GM12878 (cell line): ENCODE data around the gene ESYT2. TPM values are rescaled to one million over a fixed set of nuclear protein-coding genes. Genes with fewer than 3 reads are reported as not detected.

ENCODE experiments used
- ATAC-seq: fragments of 200-7000 bp; cut with Tn5 transposase; 3 replicates; pipeline ENCODE4 v1.9.1; 2020; ENCODE audit warnings: mild to moderate bottlenecking, moderate library complexity
- BruUV-seq: library from RNA; stranded (reverse); fragments of 400-500 nt; replicated peaks from 2 replicates; lab custom pipeline; 2021; lab: Mats Ljungman, UMichigan
- CTCF ChIA-PET: fragments of 300-600 bp; sonication (Branson Sonifier 250); formaldehyde crosslinking; extraction: SDS; loops from one replicate; lab custom pipeline; 2021; ENCODE audit warnings: inconsistent platforms; lab: Yijun Ruan, JAX
- POLR2A ChIA-PET: fragments of 350-600 bp; formaldehyde crosslinking; extraction: SDS; loops from one replicate; lab custom pipeline; 2021; ENCODE audit warnings: inconsistent platforms; lab: Charles Lee
- RAD21 ChIA-PET: fragments of 300-600 bp; sonication (Branson Sonifier 250); formaldehyde crosslinking; loops from one replicate; lab custom pipeline; 2023; ENCODE audit warnings: antibody characterized with exemption; ENCODE audit not compliant: unreplicated experiment; lab: Charles Lee
- SMC1A ChIA-PET: fragments of 300-600 bp; sonication (Branson Sonifier 250); formaldehyde crosslinking; loops from one replicate; lab custom pipeline; 2023; ENCODE audit not compliant: unreplicated experiment, uncharacterized antibody; lab: Charles Lee
- DNase-seq: peaks from one replicate; pipeline ENCODE4 v3.0.0-alpha.2; 2011; ENCODE audit warnings: low read depth, low spot score
- FAIRE-seq: peaks from 3 replicates; lab custom pipeline; 2011; peaks lifted over from hg19 to GRCh38; lab: Jason Lieb, UNC
- H2AFZ ChIP-seq: 2 replicates; pipeline ENCODE4 v1.6.0; 2011; ENCODE audit warnings: low read depth, low read length, control low read depth; ENCODE audit not compliant: control insufficient read depth
- H3K27ac ChIP-seq: 2 replicates; pipeline ENCODE4 v1.5.1; 2011; ENCODE audit warnings: control low read depth; ENCODE audit not compliant: control insufficient read depth, insufficient read depth
- H3K27me3 ChIP-seq, 2 experiments: replicated peaks in 1 of 2; 2 replicates each; pipeline versions ENCODE4 v1.6.0 to v1.6.1; 2011; ENCODE audit warnings: low read length in 1 of 2; ENCODE audit not compliant: control insufficient read depth in 2 of 2, insufficient read depth in 2 of 2
- H3K36me3 ChIP-seq, 2 experiments: 2 replicates each; pipeline ENCODE4 v1.5.1; 2011; ENCODE audit warnings: low read length in 1 of 2; ENCODE audit not compliant: control insufficient read depth in 2 of 2, insufficient read depth in 2 of 2
- H3K4me1 ChIP-seq: 2 replicates; pipeline ENCODE4 v1.6.1; 2011; ENCODE audit warnings: mild to moderate bottlenecking, low read length, moderate library complexity, mixed read lengths; ENCODE audit not compliant: control insufficient read depth, insufficient read depth
- H3K4me2 ChIP-seq: 2 replicates; pipeline ENCODE4 v1.6.0; 2011; ENCODE audit warnings: control low read depth; ENCODE audit not compliant: control insufficient read depth, insufficient read depth
- H3K4me3 ChIP-seq: fragments of 200-600 bp; sonication (generic); 2 replicates; pipeline ENCODE4 v1.5.1; 2016
- H3K79me2 ChIP-seq: 2 replicates; pipeline ENCODE4 v1.6.0; 2011; ENCODE audit warnings: low read length; ENCODE audit not compliant: control insufficient read depth, insufficient read depth
- H3K9ac ChIP-seq: 2 replicates; pipeline ENCODE4 v1.8.0; 2011; ENCODE audit warnings: low read length, control low read depth, mixed read lengths; ENCODE audit not compliant: control insufficient read depth, insufficient read depth
- H3K9me3 ChIP-seq: replicated peaks from 3 replicates; pipeline ENCODE4 v1.5.1; 2011; ENCODE audit warnings: mild to moderate bottlenecking, low read length; ENCODE audit not compliant: control insufficient read depth, insufficient read depth
- H4K20me1 ChIP-seq: 2 replicates; pipeline ENCODE4 v1.6.0; 2011; ENCODE audit not compliant: control insufficient read depth, insufficient read depth
- BHLHE40 ChIP-seq, 2 experiments: fragments of 450-650 bp in 1 of 2; IDR thresholded peaks; 2 replicates each; pipeline ENCODE4 v1.6.1; 2011 to 2017; ENCODE audit warnings: low read depth in 2 of 2, borderline replicate concordance in 1 of 2, improper control_type of control experiment in 1 of 2, low read length in 1 of 2, mild to moderate bottlenecking in 1 of 2
- CBFB ChIP-seq: IDR thresholded peaks from 2 replicates; pipeline ENCODE4 v1.6.1; 2016; ENCODE audit warnings: antibody characterized with exemption, low read depth
- IKZF1 ChIP-seq: fragments of 450-650 bp; conservative IDR thresholded peaks from 2 replicates; pipeline ENCODE4 v1.6.1; 2017; ENCODE audit warnings: antibody characterized with exemption, mild to moderate bottlenecking
- KLF5 ChIP-seq: fragments of 450-650 bp; IDR thresholded peaks from 2 replicates; pipeline ENCODE4 v1.6.1; 2014; ENCODE audit warnings: mild to moderate bottlenecking; ENCODE audit not compliant: partially characterized antibody
- MYB ChIP-seq: fragments of 150-350 bp; IDR thresholded peaks from 2 replicates; pipeline ENCODE4 v1.6.1; 2014; ENCODE audit warnings: mild to moderate bottlenecking, low read depth, low read length, borderline replicate concordance
- NFXL1 ChIP-seq: fragments of 450-650 bp; IDR thresholded peaks from 2 replicates; pipeline ENCODE4 v1.6.1; 2017; ENCODE audit warnings: antibody characterized with exemption, mild to moderate bottlenecking, borderline replicate concordance
- NFYB ChIP-seq: IDR thresholded peaks from 2 replicates; pipeline ENCODE4 v1.6.1; 2011; ENCODE audit warnings: low read depth, mild to moderate bottlenecking, low read length, improper control_type of control experiment, moderate library complexity; ENCODE audit not compliant: insufficient read depth
- PAX5 ChIP-seq: IDR thresholded peaks from 2 replicates; pipeline ENCODE4 v1.6.1; 2011; ENCODE audit warnings: low read depth, low read length, borderline replicate concordance
- RB1 ChIP-seq: fragments of 450-650 bp; formaldehyde crosslinking; IDR thresholded peaks from 2 replicates; pipeline ENCODE4 v1.6.1; 2017; ENCODE audit warnings: mild to moderate bottlenecking, borderline replicate concordance
- SMAD5 ChIP-seq: IDR thresholded peaks from 2 replicates; pipeline ENCODE4 v1.6.1; 2016; ENCODE audit warnings: antibody characterized with exemption, low read depth
- TCF7 ChIP-seq: IDR thresholded peaks from 2 replicates; pipeline ENCODE4 v1.6.1; 2014; ENCODE audit warnings: antibody characterized with exemption, borderline replicate concordance
- ZBTB40 ChIP-seq: fragments of 450-650 bp; IDR thresholded peaks from 2 replicates; pipeline ENCODE4 v1.6.1; 2016; ENCODE audit warnings: mild to moderate bottlenecking, moderate library complexity, borderline replicate concordance
- ZNF592 ChIP-seq: fragments of 450-650 bp; IDR thresholded peaks from 2 replicates; pipeline ENCODE4 v1.6.1; 2017; ENCODE audit warnings: mild to moderate bottlenecking, moderate library complexity
- WGBS: methylation state at CpG from one replicate; pipeline ENCODE4 v1.1.6; 2016; ENCODE audit warnings: low lambda C conversion rate; ENCODE audit not compliant: insufficient replicate concordance, insufficient coverage; ENCODE audit errors: missing lambda C conversion rate; 5-methylcytosine and 5-hydroxymethylcytosine counted together
- in situ Hi-C: fragments of 300-500 bp; cut with MboI; formaldehyde crosslinking; loops from 9 replicates; pipeline ENCODE4 v1.14.3; 2018; ENCODE audit warnings: mixed read lengths
- intact Hi-C: fragments of 100-400 bp; cut with micrococcal nuclease; formaldehyde crosslinking; loops from one replicate; pipeline ENCODE4 v1.14.2; 2022; ENCODE audit not compliant: unreplicated experiment
- polyA plus RNA-seq, 11 experiments: library from polyadenylated mRNA; depleted of rRNA in 4 of 11; unstranded in 6 of 11; stranded (reverse) in 5 of 11; fragments of >200 nt; fragmentation: Nextera tagmentation in 4 of 11; fragmentation: Illumina TruSeq in 1 of 11; extraction: Ambion mirVana in 4 of 11; extraction: Trizol in 1 of 11; gene quantifications; 1 replicate in 1 of 11; 2 replicates in 10 of 11; pipeline versions ENCODE4 v1.2.1 to v1.2.3, GENCODE V29; 2011 to 2016; ENCODE audit warnings: inconsistent platforms in 2 of 11, missing spikeins in 2 of 11, low read depth in 1 of 11
- total RNA-seq, 4 experiments: library from RNA; depleted of rRNA in 3 of 4; stranded (reverse); fragments of >200 nt in 3 of 4; fragmentation: Illumina TruSeq in 1 of 4; extraction: Trizol in 1 of 4; gene quantifications; 2 replicates each; pipeline versions ENCODE4 v1.2.1 to v1.2.3, GENCODE V29; 2013 to 2021

Gene ESYT2
- total and polyA plus RNA-seq, 10 of the 15 experiments (the other 5 are each of a cell fraction or from before 2014, with no cell fraction given), result 1.9 to 44.6 (median 21.4) TPM

- no peak overlapping the region for H3K27ac ChIP-seq
- ChIA-PET POLR2A (no interaction called here), CTCF (no interaction called here), SMC1A (interaction anchor here (1.2 kb wide), 1 partner anchor 92 kb away, joined by 4 read pairs; no protein-coding TSS in a partner anchor), RAD21 (no interaction called here)
- in situ Hi-C loops, result no loop called here
- no peak for DNase-seq
- no peaks in the 10 kb centered on the region for H3K4me1 ChIP-seq
- TF ChIP-seq RB1 (no peak), NFYB (no peak), BHLHE40 (IDR thresholded peaks at IDR 0.05; ENCODE audit: borderline replicate concordance in 1 of 2, low read depth in 2 of 2, low read length in 1 of 2) (no peak), ZBTB40 (no peak), ZNF592 (no peak), PAX5 (no peak), TCF7 (no peak), CBFB (no peak), SMAD5 (no peak), KLF5 (no peak), IKZF1 (no peak), NFXL1 (no peak), MYB (no peak)
- H3K9me3 ChIP-seq, result no peaks in the 10 kb centered on the region
- no peak for ATAC-seq
- H3K4me2 ChIP-seq, result no peak overlapping the region
- 98% methylated on average over 6 of the region's 6 CpGs for WGBS
- H3K36me3 ChIP-seq, result peaks cover 2 to 19% of the 10 kb centered on the region in 2 experiments
- H3K4me3 ChIP-seq, result no peak overlapping the region
- intact Hi-C loops, result no loop called here
- BruUV-seq, result no TSS peak
- no peaks in the 10 kb centered on the region for H4K20me1 ChIP-seq
- H3K27me3 ChIP-seq, result no peaks in the 10 kb centered on the region
- no peak overlapping the region for H3K9ac ChIP-seq
- FAIRE-seq, result no peak
- no peak overlapping the region for H2AFZ ChIP-seq
- H3K79me2 ChIP-seq, result no peaks in the 10 kb centered on the region
These were observed 94.4 kb downstream of the ESYT2 start for GRCh38 chr7:158734861-158735260.
